Activated CD4-positive, alpha-beta T cell treated with anti-CD3 and anti-CD28 coated beads for 24 hours (primary cell): ENCODE measurements around the gene SDR39U1.
"Not testable (repeated sequence)": the region's sequence is repeated elsewhere in the genome, so short reads cannot be mapped to it uniquely, and the experiment has no call there.

Source experiments
- DNase-seq, 2 donors: peaks; one replicate each; pipeline ENCODE4 v3.0.0-alpha.2; 2020; ENCODE audit warnings: low read depth in 2 of 2

Gene SDR39U1, protein sequence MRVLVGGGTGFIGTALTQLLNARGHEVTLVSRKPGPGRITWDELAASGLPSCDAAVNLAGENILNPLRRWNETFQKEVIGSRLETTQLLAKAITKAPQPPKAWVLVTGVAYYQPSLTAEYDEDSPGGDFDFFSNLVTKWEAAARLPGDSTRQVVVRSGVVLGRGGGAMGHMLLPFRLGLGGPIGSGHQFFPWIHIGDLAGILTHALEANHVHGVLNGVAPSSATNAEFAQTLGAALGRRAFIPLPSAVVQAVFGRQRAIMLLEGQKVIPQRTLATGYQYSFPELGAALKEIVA

GRCh38 chr14:24442240-24443052, at the start of gene SDR39U1:
SDR39U1 (minus strand) TSS chr14:24442776; CDS start chr14:24442769, 7 bp downstream.
- peak; percentile 90 to 94 for DNase-seq

DNA sequence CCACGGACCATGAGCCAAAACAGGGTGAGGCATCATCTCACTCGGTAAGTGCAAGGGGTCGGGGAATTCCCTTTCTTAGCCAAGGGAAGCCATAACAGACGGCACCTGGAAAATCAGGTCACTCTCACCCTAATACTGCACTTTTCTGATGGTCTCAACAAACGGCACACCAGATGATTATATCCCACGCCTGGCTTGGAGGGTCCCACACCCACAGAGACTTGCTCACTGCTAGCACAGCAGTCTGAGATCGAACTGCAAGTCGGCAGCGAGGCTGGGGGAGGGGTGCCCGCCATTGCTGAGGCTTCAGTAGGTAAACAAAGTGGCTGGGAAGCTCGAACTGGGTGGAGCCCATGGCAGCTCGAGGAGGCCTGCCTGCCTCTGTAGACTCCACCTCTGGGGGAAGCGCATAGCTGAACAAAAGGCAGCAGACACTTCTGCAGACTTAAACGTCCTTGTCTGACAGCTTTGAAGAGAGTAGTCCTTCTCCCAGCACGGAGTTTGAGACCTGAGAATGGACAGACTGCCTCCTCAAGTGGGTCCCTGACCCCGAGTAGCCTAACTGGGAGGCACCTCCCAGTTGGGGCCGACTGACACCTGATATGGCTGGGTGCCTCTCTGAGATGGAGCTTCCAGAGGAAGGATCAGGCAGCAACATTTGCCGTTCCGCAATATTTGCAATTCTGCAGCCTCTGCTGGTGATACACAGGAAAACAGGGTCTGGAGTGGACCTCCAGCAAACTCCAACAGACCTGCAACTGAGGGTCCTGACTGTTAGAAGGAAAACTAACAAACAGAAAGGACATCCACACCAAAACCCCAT, 49.2 kb upstream of the SDR39U1 start:
- not testable (repeated sequence) for DNase-seq

GRCh38 chr14:24483604-24484252, 41.2 kb upstream of the SDR39U1 start:
- DNase-seq: no peak

DNA sequence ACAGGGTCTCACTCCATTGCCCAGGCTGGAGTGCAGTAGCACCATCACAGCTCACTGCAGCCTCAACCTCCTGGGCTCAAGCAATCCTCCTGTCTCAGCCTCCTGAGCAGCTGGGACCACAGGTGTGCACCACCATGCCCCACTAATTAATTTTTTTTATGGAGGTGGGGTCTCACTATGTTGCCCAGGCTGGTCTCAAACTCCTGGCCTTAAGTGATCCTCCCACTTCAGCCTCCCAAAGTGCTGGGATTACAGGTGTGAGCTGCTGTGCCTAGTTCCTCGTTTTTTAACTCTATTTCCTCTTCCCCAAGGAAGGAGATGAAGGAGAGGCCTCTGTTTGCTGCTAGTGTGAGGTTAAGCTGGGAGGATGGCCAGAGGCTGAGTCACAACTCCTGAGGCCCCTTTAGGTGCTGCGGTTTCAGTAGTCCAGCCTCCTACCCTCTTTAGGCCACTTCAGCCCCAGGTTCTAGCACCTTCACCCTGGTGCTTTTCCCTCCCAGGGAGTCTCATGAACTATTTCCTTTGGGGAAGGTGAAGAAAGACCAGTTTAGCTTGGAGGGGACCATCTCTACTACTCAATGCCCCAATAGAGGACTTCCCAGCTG, 40.2 kb upstream of the SDR39U1 start:
- DNase-seq: not testable (repeated sequence)

DNA sequence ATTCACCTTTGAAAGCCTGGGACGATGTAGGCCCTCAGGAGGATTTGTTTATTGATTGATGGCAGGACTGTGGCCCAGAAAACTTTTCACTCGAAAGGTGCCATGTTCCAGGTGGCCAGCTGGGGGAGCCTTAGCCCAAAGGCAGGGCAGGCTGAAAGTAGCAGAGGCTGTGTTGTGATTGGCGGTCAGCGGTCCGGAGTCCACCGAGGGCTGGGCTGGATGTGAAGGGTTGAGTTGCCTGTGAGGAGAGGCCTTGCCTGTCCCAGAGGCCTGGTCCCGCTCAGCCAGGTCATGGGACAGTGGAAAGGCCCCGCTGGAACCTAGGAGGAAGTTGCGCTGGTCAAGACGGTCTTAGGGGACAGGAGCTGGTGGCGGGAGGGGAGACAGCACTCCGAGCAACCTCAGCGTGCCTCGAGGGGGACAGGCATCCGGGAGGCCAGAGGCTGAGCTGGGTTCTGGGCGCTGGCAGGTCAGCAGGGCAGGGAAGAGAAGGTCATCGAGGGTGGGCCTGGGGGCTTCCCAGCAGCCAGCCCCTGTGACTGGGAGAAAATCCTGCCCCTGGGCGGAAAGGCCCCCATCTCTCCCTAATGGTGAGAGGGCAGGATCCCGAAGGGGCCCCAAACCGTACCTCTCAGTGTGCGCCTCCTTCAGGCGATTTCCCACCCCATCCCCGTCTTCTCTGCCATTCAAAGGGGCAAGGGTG, 39.2 kb upstream of the SDR39U1 start:
- DNase-seq: peak; percentile 12 to 46

DNA sequence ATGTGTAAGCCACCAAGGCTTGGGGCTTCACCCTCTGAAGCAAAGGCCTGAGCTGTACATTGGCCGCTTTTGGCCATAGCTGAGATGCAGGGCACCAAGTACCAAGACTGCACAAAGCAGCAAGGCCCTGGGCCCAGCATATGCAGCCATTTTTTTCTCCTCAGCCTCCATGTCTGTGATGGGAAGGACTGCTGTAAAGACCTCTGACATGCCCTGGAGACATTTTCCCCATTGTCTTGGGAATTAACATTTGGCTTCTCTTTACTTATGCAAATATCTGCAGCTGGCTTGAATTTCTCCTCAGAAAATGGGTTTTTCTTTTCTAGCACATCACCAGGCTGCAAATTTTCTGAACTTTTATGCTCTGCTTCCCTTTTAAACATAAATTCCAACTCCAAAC, 37.4 kb upstream of the SDR39U1 start:
- DNase-seq: not testable (repeated sequence)

- no peak for DNase-seq
Observed at GRCh38 chr14:24475261-24475660, 32.7 kb upstream of the SDR39U1 start.

DNA sequence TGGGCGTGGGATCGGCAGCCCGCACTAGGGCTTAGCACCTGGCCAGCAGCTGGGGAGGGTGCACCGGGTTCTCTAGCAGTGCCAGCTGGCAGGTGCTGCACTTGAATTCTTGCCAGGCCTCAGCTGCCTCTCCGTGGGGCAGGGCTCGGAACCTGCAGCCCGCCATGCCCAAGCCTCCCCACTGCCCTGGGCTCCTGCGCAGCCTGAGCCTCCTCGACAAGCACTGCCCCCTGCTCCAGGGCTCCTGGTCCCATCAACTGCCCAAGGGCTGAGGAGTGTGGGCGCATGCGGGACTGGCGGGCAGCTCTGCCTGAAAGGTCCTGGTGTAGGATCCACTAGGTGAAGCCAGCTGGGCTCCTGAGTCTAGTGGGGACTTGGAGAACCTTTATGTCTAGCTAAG, 30.6 kb upstream of the SDR39U1 start:
- no peak for DNase-seq

GRCh38 chr14:24470450-24470849, 27.9 kb upstream of the SDR39U1 start:
- DNase-seq: not testable (repeated sequence)

- DNase-seq: no peak
Observed at GRCh38 chr14:24465805-24466204, 23.2 kb upstream of the SDR39U1 start.

DNA sequence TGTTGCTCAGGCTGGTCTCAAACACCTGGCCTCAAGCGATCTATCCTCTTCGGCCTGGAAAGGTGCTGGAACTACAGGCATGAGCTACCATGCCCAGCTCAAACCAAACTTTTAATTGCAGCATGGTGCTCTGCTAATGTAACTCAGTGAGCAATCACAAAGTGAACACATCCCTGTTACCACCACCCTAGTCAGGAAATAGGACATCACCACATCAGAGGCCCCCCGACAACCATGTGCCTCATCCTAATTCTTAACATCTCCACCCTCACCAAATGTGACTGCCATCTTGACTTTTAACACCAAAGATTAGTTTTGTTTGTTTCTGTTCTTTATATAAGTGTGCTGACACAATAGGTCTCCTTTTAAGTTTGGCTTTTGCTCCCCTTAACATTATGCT, 22.8 kb upstream of the SDR39U1 start:
- DNase-seq: no peak

- DNase-seq: no peak
Observed at GRCh38 chr14:24463884-24464785, 21.6 kb upstream of the SDR39U1 start.

- DNase-seq: no peak
Observed at GRCh38 chr14:24463017-24463883, 20.7 kb upstream of the SDR39U1 start.

DNA sequence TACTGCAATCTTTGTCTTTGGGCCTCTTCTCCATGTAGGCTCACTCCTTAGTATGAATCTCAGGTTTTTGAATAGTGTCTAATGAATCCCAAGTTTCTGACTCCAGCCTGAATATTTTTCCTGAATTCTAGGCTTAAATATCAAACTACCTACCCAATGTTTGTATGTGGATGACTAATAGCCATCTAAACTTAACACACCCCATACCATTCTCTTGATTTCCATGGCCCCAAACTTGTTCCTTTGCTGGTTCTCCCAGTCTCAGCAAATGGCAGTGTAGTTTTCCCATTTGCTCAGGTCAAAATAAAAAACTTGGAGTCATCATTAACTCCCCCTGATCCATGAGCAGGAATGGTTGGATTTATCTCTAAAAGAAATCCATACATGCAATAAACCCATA, 18.8 kb upstream of the SDR39U1 start:
- no peak for DNase-seq

DNA sequence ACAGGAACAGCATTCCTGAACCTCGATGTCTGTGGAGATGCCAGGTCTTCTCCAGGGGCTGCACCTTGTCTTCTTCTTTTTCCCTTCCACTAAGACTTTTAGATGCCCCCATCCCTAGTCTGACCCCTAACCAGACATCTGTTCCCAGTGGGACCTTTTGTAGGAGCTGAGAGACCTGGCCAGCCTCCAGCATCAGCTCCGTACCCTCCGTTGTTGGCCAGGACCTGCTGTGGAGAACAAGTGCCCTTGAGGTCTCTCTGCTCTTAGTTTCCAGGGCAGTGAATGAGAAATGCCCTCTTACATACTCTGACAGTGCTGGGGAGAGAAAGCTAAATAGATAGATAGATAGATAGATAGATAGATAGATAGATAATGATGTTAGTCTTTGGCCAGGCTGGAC, 16.8 kb upstream of the SDR39U1 start:
- DNase-seq: no peak

- no peak for DNase-seq
Observed at GRCh38 chr14:24458736-24459135, 16.2 kb upstream of the SDR39U1 start.

- DNase-seq: no peak
Observed at GRCh38 chr14:24456980-24457379, 14.4 kb upstream of the SDR39U1 start.

GRCh38 chr14:24450828-24451227, 8.3 kb upstream of the SDR39U1 start:
- not testable (repeated sequence) for DNase-seq
